NCI-H1694 treated with DMSO at 0.1 percent for 48 hours (cell line): ENCODE results near the gene KERA.

ENCODE experiments used
- DNase-seq: peaks from one replicate; lab custom pipeline; 2025; lab: John Stamatoyannopoulos, UW

The KERA gene

GRCh38 chr12:91009319-91009950 lies 48.4 kb downstream of the KERA start:
- DNase-seq: no peak

- DNase-seq: no peak
These were observed 50.1 kb downstream of the KERA start for GRCh38 chr12:91007531-91008290.

GRCh38 chr12:91004872-91005271 lies 53.0 kb downstream of the KERA start, which contains the start of gene EPYC:
Gene EPYC (minus strand): TSS chr12:91004972. CDS start chr12:91002565, 2,407 bp downstream.
- no peak for DNase-seq

GRCh38 chr12:91003737-91004136 lies 54.1 kb downstream of the KERA start:
- no peak for DNase-seq

GRCh38 chr12:91001306-91001705 lies 56.5 kb downstream of the KERA start:
- DNase-seq: no peak
